Central memory CD8-positive, alpha-beta T cell (primary cell): ENCODE results near the gene LRRC74B.
"Not testable (repeated sequence)": the region's sequence is repeated elsewhere in the genome, so short reads cannot be mapped to it uniquely, and the experiment has no call there.

Experiments used
- ATAC-seq: fragments of 150-1000 bp; cut with Tn5 transposase; replicated peaks from 2 replicates; pipeline ENCODE4 v1.10.0; 2022; ENCODE audit warnings: mild to moderate bottlenecking, moderate FRiP score, moderate number of reproducible peaks; ENCODE audit not compliant: poor library complexity, severe bottlenecking; ENCODE audit errors: extremely low read depth
- DNase-seq, 2 donors: peaks; one replicate each; pipeline ENCODE4 v3.0.0; 2021; ENCODE audit warnings: low spot score in 2 of 2
- H3K27ac Mint-ChIP-seq: one replicate; pipeline ENCODE4 v1.8.0; 2022; ENCODE audit warnings: low read depth, mild to moderate bottlenecking, moderate library complexity, mixed read lengths
- H3K27me3 Mint-ChIP-seq: one replicate; pipeline ENCODE4 v1.8.0; 2022; ENCODE audit warnings: mixed read lengths
- H3K36me3 Mint-ChIP-seq: one replicate; pipeline ENCODE4 v1.8.0; 2022; ENCODE audit warnings: mild to moderate bottlenecking, moderate library complexity, mixed read lengths; ENCODE audit not compliant: insufficient read depth
- H3K4me1 Mint-ChIP-seq: one replicate; pipeline ENCODE4 v1.8.0; 2022; ENCODE audit warnings: mixed read lengths
- H3K4me3 Mint-ChIP-seq: one replicate; pipeline ENCODE4 v1.8.0; 2022; ENCODE audit warnings: mild to moderate bottlenecking, moderate library complexity, mixed read lengths
- H3K9me3 Mint-ChIP-seq: one replicate; pipeline ENCODE4 v1.8.0; 2022; ENCODE audit warnings: mixed read lengths

Gene LRRC74B

GRCh38 chr22:21047035-21047661 is 1.4 kb downstream of the LRRC74B start:
- Mint-ChIP-seq H3K4me1 (peaks cover 31% of the 10 kb centered on the region), H3K4me3 (no peak overlapping the region), H3K36me3 (peaks cover 3% of the 10 kb centered on the region)

GRCh38 chr22:21047730-21048129 is 2.0 kb downstream of the LRRC74B start:
- peaks cover 3% of the 10 kb centered on the region for H3K36me3 Mint-ChIP-seq
- H3K4me3 Mint-ChIP-seq, result no peak overlapping the region
- peaks cover 31% of the 10 kb centered on the region for H3K4me1 Mint-ChIP-seq
- DNase-seq (no peak), ATAC-seq (no peak)
- H3K9me3 Mint-ChIP-seq, result no peaks in the 10 kb centered on the region
- H3K27me3 Mint-ChIP-seq, result peaks cover 31% of the 10 kb centered on the region
- H3K27ac Mint-ChIP-seq, result no peak overlapping the region

More at GRCh38 chr22:21047035-21047661, 1.4 kb downstream of the LRRC74B start:
- Mint-ChIP-seq H3K27me3 (peaks cover 37% of the 10 kb centered on the region), H3K9me3 (no peaks in the 10 kb centered on the region), H3K27ac (no peak overlapping the region)
- no peak for DNase-seq
- no peak for ATAC-seq

GRCh38 chr22:21048448-21048847 is 2.7 kb downstream of the LRRC74B start:
- not testable (repeated sequence) for H3K36me3 Mint-ChIP-seq, H3K27ac Mint-ChIP-seq, H3K9me3 Mint-ChIP-seq, DNase-seq, ATAC-seq, H3K4me3 Mint-ChIP-seq
- Mint-ChIP-seq H3K27me3 (peaks cover 24% of the 10 kb centered on the region), H3K4me1 (peaks cover 24% of the 10 kb centered on the region)

- Mint-ChIP-seq H3K27me3 (peaks cover 19% of the 10 kb centered on the region), H3K4me1 (peaks cover 18% of the 10 kb centered on the region)
- not testable (repeated sequence) for H3K4me3 Mint-ChIP-seq, DNase-seq, ATAC-seq, H3K27ac Mint-ChIP-seq, H3K9me3 Mint-ChIP-seq, H3K36me3 Mint-ChIP-seq
Observed at GRCh38 chr22:21048965-21049364, 3.2 kb downstream of the LRRC74B start.

GRCh38 chr22:21051145-21051830 is 5.5 kb downstream of the LRRC74B start:
- Mint-ChIP-seq H3K27me3 (peaks cover 12% of the 10 kb centered on the region), H3K4me1 (peaks cover 9% of the 10 kb centered on the region), H3K9me3 (no peaks in the 10 kb centered on the region), H3K36me3 (peaks cover 6% of the 10 kb centered on the region), H3K27ac (no peak overlapping the region), H3K4me3 (no peak overlapping the region)
- DNase-seq, result no peak
- no peak for ATAC-seq

- no peaks in the 10 kb centered on the region for H3K9me3 Mint-ChIP-seq
- DNase-seq (no peak), ATAC-seq (no peak)
- H3K27me3 Mint-ChIP-seq, result peaks cover 18% of the 10 kb centered on the region
- H3K27ac Mint-ChIP-seq, result no peak overlapping the region
- H3K4me3 Mint-ChIP-seq, result no peak overlapping the region
- H3K4me1 Mint-ChIP-seq, result peaks cover 15% of the 10 kb centered on the region
- peaks cover 7% of the 10 kb centered on the region for H3K36me3 Mint-ChIP-seq
Observed at GRCh38 chr22:21051831-21052400, 6.2 kb downstream of the LRRC74B start.

GRCh38 chr22:21052715-21053459 is 7.1 kb downstream of the LRRC74B start:
- Mint-ChIP-seq H3K4me3 (no peak overlapping the region), H3K9me3 (no peaks in the 10 kb centered on the region), H3K27me3 (peaks cover 21% of the 10 kb centered on the region), H3K27ac (no peak overlapping the region), H3K4me1 (peaks cover 16% of the 10 kb centered on the region), H3K36me3 (peaks cover 7% of the 10 kb centered on the region)
- ATAC-seq (no peak), DNase-seq (no peak)

GRCh38 chr22:21054046-21054713 is 8.4 kb downstream of the LRRC74B start:
- Mint-ChIP-seq H3K36me3 (peaks cover 7% of the 10 kb centered on the region), H3K27ac (no peak overlapping the region), H3K4me1 (peaks cover 16% of the 10 kb centered on the region), H3K9me3 (no peaks in the 10 kb centered on the region), H3K27me3 (peaks cover 21% of the 10 kb centered on the region), H3K4me3 (no peak overlapping the region)
- DNase-seq, result no peak
- no peak for ATAC-seq

GRCh38 chr22:21054714-21055563 is 9.2 kb downstream of the LRRC74B start:
- no peak overlapping the region for H3K27ac Mint-ChIP-seq
- H3K9me3 Mint-ChIP-seq, result no peaks in the 10 kb centered on the region
- ATAC-seq, result no peak
- peaks cover 16% of the 10 kb centered on the region for H3K4me1 Mint-ChIP-seq
- no peak overlapping the region for H3K4me3 Mint-ChIP-seq
- no peak for DNase-seq
- H3K36me3 Mint-ChIP-seq, result peaks cover 7% of the 10 kb centered on the region
- peaks cover 21% of the 10 kb centered on the region for H3K27me3 Mint-ChIP-seq

- peak overlapping the region; percentile 27 for H3K4me3 Mint-ChIP-seq
- no peaks in the 10 kb centered on the region for H3K9me3 Mint-ChIP-seq
- peaks cover 7% of the 10 kb centered on the region for H3K36me3 Mint-ChIP-seq
- no peak overlapping the region for H3K27ac Mint-ChIP-seq
- no peak for ATAC-seq
- peaks cover 21% of the 10 kb centered on the region for H3K27me3 Mint-ChIP-seq
- H3K4me1 Mint-ChIP-seq, result peaks cover 16% of the 10 kb centered on the region
- DNase-seq, result no peak
Observed at GRCh38 chr22:21055564-21055834, 9.8 kb downstream of the LRRC74B start.

- H3K4me3 Mint-ChIP-seq, result peak overlapping the region; percentile 27
Observed at GRCh38 chr22:21055880-21056319, 10.2 kb downstream of the LRRC74B start.

More at GRCh38 chr22:21055880-21056319, 10.2 kb downstream of the LRRC74B start:
- peaks cover 21% of the 10 kb centered on the region for H3K27me3 Mint-ChIP-seq
- no peak for DNase-seq
- peaks cover 16% of the 10 kb centered on the region for H3K4me1 Mint-ChIP-seq
- peaks cover 7% of the 10 kb centered on the region for H3K36me3 Mint-ChIP-seq
- ATAC-seq, result no peak
- H3K27ac Mint-ChIP-seq, result no peak overlapping the region
- no peaks in the 10 kb centered on the region for H3K9me3 Mint-ChIP-seq
